HEK293 (cell line): ENCODE data around the gene REPS2.

Source experiments
- ATF2 ChIP-seq: fragments of 450-650 bp; formaldehyde crosslinking; IDR thresholded peaks from 2 replicates; pipeline ENCODE4 v1.5.1; 2016; ENCODE audit warnings: missing biosample characterization, missing genetic modification characterization, low read depth
- CTCF ChIP-seq: fragments of 450-650 bp; formaldehyde crosslinking; IDR thresholded peaks from 2 replicates; pipeline ENCODE4 v1.5.1; 2016; ENCODE audit warnings: missing biosample characterization, missing genetic modification characterization
- ZNF311 ChIP-seq: fragments of 450-650 bp; formaldehyde crosslinking; IDR thresholded peaks from 2 replicates; pipeline ENCODE4 v1.5.1; 2017; ENCODE audit warnings: missing biosample characterization, missing genetic modification characterization, borderline replicate concordance
- ZNF621 ChIP-seq: fragments of 450-650 bp; formaldehyde crosslinking; IDR thresholded peaks from 2 replicates; pipeline ENCODE4 v1.5.1; 2017; ENCODE audit warnings: missing biosample characterization, missing genetic modification characterization
- ZNF747 ChIP-seq: fragments of 450-650 bp; formaldehyde crosslinking; IDR thresholded peaks from 2 replicates; pipeline ENCODE4 v1.5.1; 2016; ENCODE audit warnings: missing biosample characterization, missing genetic modification characterization

- TF ChIP-seq CTCF = no peak
- TF ChIP-seq ATF2 (tag by site-specific recombination) = no peak
- TF ChIP-seq ZNF311 (tag by site-specific recombination) = no peak
- no peak for TF ChIP-seq ZNF747
- TF ChIP-seq ZNF621 (tag by site-specific recombination) = no peak
Observed at GRCh38 chrX:17042037-17042436, 95.6 kb downstream of the REPS2 start.
